GM12891 (cell line): ENCODE measurements around the gene TAMM41.
"Not testable (repeated sequence)": the region's sequence is repeated elsewhere in the genome, so short reads cannot be mapped to it uniquely, and the experiment has no call there.

Source experiments
- DNase-seq: peaks from one replicate; pipeline ENCODE4 v3.0.0; 2011; ENCODE audit warnings: low spot score; ENCODE audit not compliant: insufficient read length
- FAIRE-seq: peaks from 2 replicates; lab custom pipeline; 2011; peaks lifted over from hg19 to GRCh38; lab: Jason Lieb, UNC
- PAX5 ChIP-seq: IDR thresholded peaks from 2 replicates; pipeline ENCODE4 v1.6.1; 2011; ENCODE audit warnings: low read length, moderate library complexity, mild to moderate bottlenecking; ENCODE audit not compliant: insufficient read depth, severe bottlenecking
- POLR2A ChIP-seq: IDR thresholded peaks from 2 replicates; pipeline ENCODE4 v1.6.1; 2011; ENCODE audit warnings: low read depth, low read length, control low read depth
- POLR2AphosphoS5 ChIP-seq: IDR thresholded peaks from 2 replicates; pipeline ENCODE4 v1.6.1; 2011; ENCODE audit warnings: low read depth, low read length, control low read depth
- POU2F2 ChIP-seq: IDR thresholded peaks from 2 replicates; pipeline ENCODE4 v1.6.1; 2011; ENCODE audit warnings: low read depth, mild to moderate bottlenecking, control low read depth, low read length, moderate library complexity
- SPI1 ChIP-seq: IDR thresholded peaks from 2 replicates; pipeline ENCODE4 v1.6.1; 2011; ENCODE audit warnings: low read depth, low read length, control low read depth
- TAF1 ChIP-seq: IDR thresholded peaks from 2 replicates; pipeline ENCODE4 v1.6.1; 2011; ENCODE audit warnings: low read depth, low read length, control low read depth

The TAMM41 gene

DNA sequence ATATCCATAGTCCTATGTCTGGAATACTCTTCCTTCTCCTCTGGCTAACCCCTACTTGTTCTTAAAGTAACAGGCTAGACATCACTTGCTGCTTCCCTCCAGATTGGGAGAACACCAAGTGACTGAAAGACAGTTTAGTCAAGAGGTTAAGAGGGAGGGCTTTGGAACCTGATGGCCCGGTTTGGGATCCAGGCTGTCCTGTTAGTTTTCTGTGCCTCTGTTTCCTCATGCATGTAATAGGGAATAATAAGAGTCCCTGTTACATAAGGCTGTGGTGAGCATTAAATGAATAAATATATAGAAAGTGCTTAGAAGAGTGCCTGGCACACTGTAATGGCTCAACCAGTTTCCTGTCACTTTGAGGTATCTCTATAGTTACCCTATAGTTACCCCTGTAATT is 66.3 kb downstream of the TAMM41 start:
- TF ChIP-seq TAF1 (no peak), POU2F2 (no peak), POLR2A (no peak), PAX5 (no peak), SPI1 (no peak), POLR2AphosphoS5 (no peak)
- DNase-seq (no peak), FAIRE-seq (no peak)

- no peak for TF ChIP-seq PAX5
- no peak for TF ChIP-seq POU2F2
- no peak for DNase-seq
- no peak for FAIRE-seq
Measured at GRCh38 chr3:11779626-11780025, 67.1 kb downstream of the TAMM41 start.

DNA sequence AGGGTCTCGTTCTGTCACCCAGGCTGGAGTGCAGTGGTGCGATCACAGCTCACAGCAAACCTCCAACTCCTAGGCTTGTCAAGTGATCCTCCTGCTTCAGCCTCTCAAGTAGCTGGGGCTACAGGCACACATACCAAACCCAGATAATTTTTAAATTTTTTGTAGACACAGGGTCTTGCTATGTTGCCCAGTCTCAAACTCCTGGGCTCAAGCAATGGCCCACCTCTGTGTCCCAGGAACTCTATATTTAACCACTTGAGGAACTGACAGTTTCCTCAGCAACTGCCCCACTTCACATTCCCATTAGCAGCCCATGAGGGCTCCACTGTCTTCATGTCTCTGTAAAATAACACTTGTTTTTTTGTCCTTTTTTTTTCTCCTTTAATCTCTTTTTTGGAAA is 68.4 kb downstream of the TAMM41 start:
- TF ChIP-seq SPI1 = no peak
- no peak for TF ChIP-seq POU2F2
- TF ChIP-seq TAF1 = no peak
- TF ChIP-seq PAX5 = no peak
- TF ChIP-seq POLR2AphosphoS5 = no peak
- TF ChIP-seq POLR2A = no peak
- no peak for DNase-seq
- no peak for FAIRE-seq

- DNase-seq = no peak
- TF ChIP-seq PAX5 (no peak), POLR2AphosphoS5 (no peak), TAF1 (no peak), SPI1 (no peak), POU2F2 (no peak), POLR2A (no peak)
- no peak for FAIRE-seq
Measured at GRCh38 chr3:11776346-11776745, 70.3 kb downstream of the TAMM41 start.

GRCh38 chr3:11775493-11775892 is 71.2 kb downstream of the TAMM41 start:
- no peak for TF ChIP-seq SPI1
- no peak for TF ChIP-seq POLR2AphosphoS5
- TF ChIP-seq POU2F2 = no peak
- no peak for TF ChIP-seq PAX5
- TF ChIP-seq TAF1 = no peak
- no peak for TF ChIP-seq POLR2A
- no peak for FAIRE-seq

DNA sequence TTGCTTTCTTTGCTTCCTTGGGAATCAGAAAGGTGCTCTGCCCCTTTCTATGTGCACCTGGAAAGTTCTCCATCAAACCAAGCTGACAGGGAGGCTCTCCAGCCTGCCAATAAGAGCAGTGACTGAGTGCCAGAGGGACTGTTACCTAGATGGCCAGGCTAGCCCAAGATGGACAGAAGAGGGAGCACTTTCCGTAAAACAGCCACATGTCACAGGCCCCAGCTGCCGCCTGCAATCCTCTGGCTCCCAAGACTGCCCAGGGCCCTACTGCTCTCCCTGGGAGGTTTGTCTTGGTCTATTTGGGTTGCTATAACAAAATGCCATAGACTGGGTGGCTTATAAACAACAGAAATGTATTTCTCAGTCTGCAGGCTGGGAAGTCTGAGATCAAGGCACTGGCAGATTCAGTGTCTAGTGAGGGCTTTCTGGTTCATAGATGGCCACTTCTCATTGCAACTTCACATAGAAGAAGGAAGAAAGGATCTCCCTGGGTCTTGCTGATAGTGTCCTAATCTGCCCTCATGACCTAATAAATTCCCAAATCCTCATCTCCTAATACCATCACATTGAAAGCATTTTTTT is 72.3 kb downstream of the TAMM41 start:
- no peak for TF ChIP-seq POU2F2
- TF ChIP-seq PAX5 = no peak
- no peak for TF ChIP-seq TAF1
- no peak for TF ChIP-seq POLR2AphosphoS5
- TF ChIP-seq SPI1 = no peak
- no peak for FAIRE-seq
- DNase-seq = no peak

More at GRCh38 chr3:11775493-11775892, 71.2 kb downstream of the TAMM41 start:
- no peak for DNase-seq

GRCh38 chr3:11771931-11772330 is 74.8 kb downstream of the TAMM41 start:
- DNase-seq, FAIRE-seq: not testable (repeated sequence)

DNA sequence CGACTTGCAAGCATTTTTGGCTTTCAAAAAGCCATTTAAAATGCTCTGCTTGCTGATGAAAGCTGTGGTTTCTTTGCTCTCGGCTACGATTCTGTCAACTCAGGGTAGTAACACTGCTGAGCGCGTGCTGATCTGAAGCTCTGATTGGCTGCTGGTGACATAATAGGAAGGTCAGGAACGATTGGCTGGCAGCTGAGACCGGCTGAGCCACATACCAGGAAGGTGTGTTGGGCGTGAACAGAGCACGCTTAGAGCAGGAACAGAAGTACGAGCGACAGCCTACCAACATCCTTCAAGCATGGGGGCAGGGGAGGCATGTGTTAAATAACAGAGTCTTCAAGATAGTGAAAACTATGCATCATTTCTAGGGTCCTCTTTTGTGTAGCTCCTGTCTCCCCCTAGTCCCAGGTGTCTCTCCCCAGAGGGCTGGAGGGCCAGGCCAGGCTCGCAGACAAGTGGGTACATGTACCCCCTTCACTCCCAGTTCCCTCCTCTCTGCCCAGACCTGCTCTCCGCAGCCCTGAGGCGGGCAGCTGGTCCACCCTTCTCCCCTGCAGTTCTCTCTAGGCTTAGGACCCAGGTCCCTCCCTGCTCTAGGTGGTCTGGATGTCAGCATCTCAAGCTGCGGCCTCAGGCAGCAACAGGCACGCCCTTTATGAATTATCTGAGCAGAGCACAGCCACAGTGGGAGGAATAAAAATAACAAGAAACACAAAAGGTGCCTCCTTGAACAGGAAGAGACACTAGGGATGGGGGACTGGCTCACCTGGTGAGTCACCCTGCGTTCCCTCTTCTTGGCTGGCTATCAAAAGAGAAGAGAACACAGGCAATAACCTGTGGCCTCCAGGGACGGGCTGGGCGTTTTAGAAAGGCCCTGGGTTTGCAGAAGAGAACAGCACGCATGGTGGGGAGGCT is 76.0 kb downstream of the TAMM41 start:
- DNase-seq (peak; percentile 79), FAIRE-seq (peak; percentile 74)
- TF ChIP-seq POLR2A (no peak), PAX5 (no peak), SPI1 (no peak), POLR2AphosphoS5 (no peak), TAF1 (no peak), POU2F2 (no peak)

DNA sequence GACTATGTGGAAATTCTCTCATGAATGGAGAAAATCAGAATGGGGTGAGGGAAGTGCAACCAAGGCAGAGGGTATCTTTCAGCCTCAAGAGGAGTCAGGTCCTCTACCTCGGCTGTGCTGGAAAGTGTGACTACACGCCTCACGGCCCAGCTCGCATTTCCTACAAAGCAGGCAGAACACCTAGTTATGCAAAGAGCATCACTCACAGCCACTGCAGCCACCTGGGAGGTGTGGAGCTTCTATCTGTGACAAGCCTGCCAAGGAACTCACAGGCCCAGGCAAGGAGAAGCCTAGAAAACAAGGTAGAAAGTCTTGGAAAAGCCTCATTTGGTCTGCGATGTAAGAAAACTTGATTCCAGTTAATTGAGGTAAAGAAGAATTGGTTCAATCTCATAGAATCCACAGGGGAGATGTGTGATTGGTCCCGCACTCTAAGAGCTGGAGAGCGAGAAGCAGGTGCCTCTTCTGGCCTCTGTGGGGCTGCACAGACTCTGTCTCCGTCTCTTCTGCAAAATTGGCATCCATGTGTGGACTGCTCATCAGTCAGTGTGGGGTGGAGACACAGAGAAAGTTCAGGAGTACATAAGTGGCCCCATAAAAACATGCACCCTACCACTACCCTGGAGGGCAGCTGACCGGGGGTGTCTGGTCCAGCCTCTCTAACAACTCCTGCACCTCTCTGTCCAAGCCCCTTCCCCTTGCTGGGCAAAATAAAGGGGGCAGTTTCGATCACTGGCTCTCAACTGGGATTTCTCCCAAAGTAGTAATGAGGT is 76.8 kb downstream of the TAMM41 start:
- FAIRE-seq = no peak
- TF ChIP-seq POLR2AphosphoS5 = no peak
- no peak for TF ChIP-seq TAF1
- TF ChIP-seq SPI1 = no peak
- no peak for TF ChIP-seq POLR2A
- no peak for TF ChIP-seq POU2F2
- TF ChIP-seq PAX5 = no peak
- DNase-seq = no peak
